Astrocyte of the spinal cord (primary cell): ENCODE data around the gene NHS.
A peak's percentile ranks its signal among the peaks of the same experiment; 100 is the strongest.

ENCODE experiments used
- DNase-seq: peaks from one replicate; pipeline ENCODE4 v3.0.0; 2011; ENCODE audit warnings: low read depth, low spot score
- H3K4me3 ChIP-seq: 2 replicates; pipeline ENCODE4 v1.5.1; 2011; ENCODE audit warnings: low read depth, mild to moderate bottlenecking, low read length, moderate library complexity
- in situ Hi-C: cut with HindIII; loops from 2 replicates; pipeline ENCODE4 v1.10.0; 2017; ENCODE audit warnings: low sequenced_read_pairs
- TF ChIP-seq, protein P1 (sequence below): IDR thresholded peaks from 2 replicates; pipeline ENCODE4 v1.5.1; 2012; ENCODE audit warnings: low read depth, mild to moderate bottlenecking, low read length, inconsistent platforms

Gene NHS

GRCh38 chrX:17472424-17472823 lies 97.4 kb downstream of the NHS start:
- H3K4me3 ChIP-seq = no peak overlapping the region
- in situ Hi-C loops = no loop called here
- no peak for DNase-seq
- TF ChIP-seq, protein P1, sequence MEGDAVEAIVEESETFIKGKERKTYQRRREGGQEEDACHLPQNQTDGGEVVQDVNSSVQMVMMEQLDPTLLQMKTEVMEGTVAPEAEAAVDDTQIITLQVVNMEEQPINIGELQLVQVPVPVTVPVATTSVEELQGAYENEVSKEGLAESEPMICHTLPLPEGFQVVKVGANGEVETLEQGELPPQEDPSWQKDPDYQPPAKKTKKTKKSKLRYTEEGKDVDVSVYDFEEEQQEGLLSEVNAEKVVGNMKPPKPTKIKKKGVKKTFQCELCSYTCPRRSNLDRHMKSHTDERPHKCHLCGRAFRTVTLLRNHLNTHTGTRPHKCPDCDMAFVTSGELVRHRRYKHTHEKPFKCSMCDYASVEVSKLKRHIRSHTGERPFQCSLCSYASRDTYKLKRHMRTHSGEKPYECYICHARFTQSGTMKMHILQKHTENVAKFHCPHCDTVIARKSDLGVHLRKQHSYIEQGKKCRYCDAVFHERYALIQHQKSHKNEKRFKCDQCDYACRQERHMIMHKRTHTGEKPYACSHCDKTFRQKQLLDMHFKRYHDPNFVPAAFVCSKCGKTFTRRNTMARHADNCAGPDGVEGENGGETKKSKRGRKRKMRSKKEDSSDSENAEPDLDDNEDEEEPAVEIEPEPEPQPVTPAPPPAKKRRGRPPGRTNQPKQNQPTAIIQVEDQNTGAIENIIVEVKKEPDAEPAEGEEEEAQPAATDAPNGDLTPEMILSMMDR = no peak

GRCh38 chrX:17473021-17473420 lies 98.0 kb downstream of the NHS start:
- TF ChIP-seq, protein P1 = no peak
- H3K4me3 ChIP-seq = no peak overlapping the region
- in situ Hi-C loops = no loop called here

DNA sequence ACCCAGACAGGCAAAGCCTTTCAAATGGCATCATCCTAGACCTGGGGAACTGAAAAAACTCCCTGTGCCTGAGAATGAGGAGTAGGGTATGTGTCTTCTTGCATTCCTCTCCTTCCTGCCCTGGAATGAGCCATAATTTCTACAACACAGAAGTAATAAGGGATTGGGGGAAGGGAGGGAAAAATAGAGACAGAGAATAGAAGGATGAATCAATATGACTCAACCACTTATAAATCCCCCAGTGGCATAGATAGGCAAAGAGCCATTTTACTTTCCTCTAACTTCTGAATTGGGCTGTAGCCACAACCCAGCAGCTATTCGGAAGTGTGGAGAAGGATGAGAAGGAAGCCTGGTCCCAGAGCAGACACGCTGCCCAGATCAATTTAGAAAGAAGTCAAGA lies 99.9 kb downstream of the NHS start:
- H3K4me3 ChIP-seq = no peak overlapping the region
- DNase-seq = peak; percentile 46
- in situ Hi-C loops = no loop called here
- TF ChIP-seq, protein P1 = no peak

More at GRCh38 chrX:17473021-17473420, 98.0 kb downstream of the NHS start:
- no peak for DNase-seq

- no peak overlapping the region for H3K4me3 ChIP-seq
- TF ChIP-seq, protein P1 = no peak
- in situ Hi-C loops = no loop called here
- DNase-seq = no peak
Measured at GRCh38 chrX:17475449-17476217, 100.6 kb downstream of the NHS start.

DNA sequence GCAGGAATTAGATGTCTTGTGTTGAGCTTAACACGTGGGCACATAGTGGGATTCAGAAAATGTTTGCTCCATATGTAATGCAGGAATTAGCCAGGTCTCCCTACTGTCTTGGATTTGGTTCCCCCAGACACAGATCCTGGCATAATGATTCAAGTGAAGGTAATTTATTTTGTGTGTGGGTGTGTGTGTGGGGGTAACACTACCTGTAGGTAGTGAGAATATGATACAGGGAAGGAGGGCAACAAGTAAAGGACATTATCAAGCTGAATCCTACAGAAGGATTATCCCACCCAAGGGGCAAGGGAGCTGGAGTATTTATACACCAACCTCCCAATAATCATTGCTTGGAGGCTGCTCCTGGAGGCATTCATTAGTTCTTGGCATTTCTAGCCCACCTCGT lies 101.4 kb downstream of the NHS start:
- no peak for DNase-seq
- TF ChIP-seq, protein P1 = no peak
- in situ Hi-C loops = no loop called here
- H3K4me3 ChIP-seq = no peak overlapping the region

GRCh38 chrX:17481086-17481485 lies 106.1 kb downstream of the NHS start:
- TF ChIP-seq, protein P1 = no peak
- in situ Hi-C loops = no loop called here
- DNase-seq = no peak
- H3K4me3 ChIP-seq = no peak overlapping the region
